ENCODE data around the gene COL11A1. TPM values are rescaled to one million over a fixed set of nuclear protein-coding genes. Genes with fewer than 3 reads are reported as not detected.
A peak's percentile ranks its signal among the peaks of the same experiment; 100 is the strongest.

The COL11A1 gene
- total and polyA plus RNA-seq, 2 donors (not counting 3 experiments of a cell fraction or from before 2014, with no cell fraction given): not detected

DNA sequence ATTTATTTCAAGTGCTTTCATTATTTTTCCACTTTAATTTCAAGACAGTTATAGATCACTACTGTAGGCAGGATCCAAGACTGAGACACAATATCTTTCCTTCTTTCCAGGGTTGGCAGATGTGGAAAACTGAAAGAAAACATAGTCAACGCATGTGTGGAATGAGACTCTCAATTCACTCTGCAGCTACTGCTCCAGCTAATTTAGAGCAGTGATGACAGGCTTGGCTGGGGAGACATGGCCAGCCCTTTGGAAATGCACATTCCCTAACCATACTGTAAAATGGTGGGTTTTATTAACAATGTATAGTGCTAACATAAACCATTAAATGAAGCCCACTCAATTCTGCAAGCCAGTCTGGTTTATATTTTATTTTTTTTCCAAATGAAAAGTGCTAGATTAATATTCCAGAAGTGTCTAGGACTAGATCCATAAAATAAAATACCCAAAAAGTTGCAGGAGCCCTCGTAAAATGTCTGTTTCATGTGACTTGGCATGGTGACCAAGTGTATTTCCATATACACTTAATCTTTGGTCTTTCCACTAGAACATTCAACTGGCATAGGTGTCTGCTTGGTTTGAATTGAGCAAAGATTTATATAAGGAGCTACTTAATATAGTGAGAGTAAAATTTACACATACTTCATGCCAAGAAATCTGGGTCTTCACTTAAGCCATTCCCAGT lies 32.9 kb downstream of the COL11A1 start:
- Histone ChIP-seq H3K27ac (ENCODE audit: insufficient read depth, low read depth, low read length) (no peak overlapping the region), H3K4me3 (replicated peaks in 1 of 3; ENCODE audit: insufficient read depth in 1 of 3, low read depth in 1 of 3, low read length in 3 of 3) (no peak overlapping the region), H3K4me2 (ENCODE audit: insufficient read depth, low read length) (no peak overlapping the region), H3K9ac (replicated peaks; ENCODE audit: extremely low read depth, insufficient read depth, low read length) (no peak overlapping the region), H3K36me3 (ENCODE audit: control insufficient read depth in 2 of 2, extremely low read depth in 1 of 2, insufficient read depth in 2 of 2, low read length in 2 of 2) (no peaks in the 10 kb centered on the region), H4K20me1 (replicated peaks; ENCODE audit: control insufficient read depth, extremely low read depth, insufficient read depth, low read length) (no peaks in the 10 kb centered on the region), H3K9me3 (replicated peaks; ENCODE audit: control insufficient read depth, insufficient read depth, low read length) (no peaks in the 10 kb centered on the region), H3K27me3 (ENCODE audit: control insufficient read depth in 2 of 2, insufficient read depth in 2 of 2, low read length in 2 of 2) (no peaks in the 10 kb centered on the region), H2AFZ (ENCODE audit: low read depth, low read length) (no peak overlapping the region), H3K4me1 (ENCODE audit: control insufficient read depth, extremely low read depth, insufficient read depth, low read length) (no peaks in the 10 kb centered on the region), H3K79me2 (ENCODE audit: control insufficient read depth, insufficient read depth, low read length) (no peaks in the 10 kb centered on the region), H3K9me1 (replicated peaks; ENCODE audit: control insufficient read depth, extremely low read depth, insufficient read depth, low read length) (no peaks in the 10 kb centered on the region)
- intact Hi-C loops (cut with micrococcal nuclease) (no loop called here), dilution Hi-C loops (cut with MboI; ENCODE audit: extremely low pct_ligation_motif_present, low sequenced_read_pairs) (no loop called here)
- POLR2A ChIA-PET: no interaction called here
- TF ChIP-seq FOS (IDR thresholded peaks at IDR 0.05; ENCODE audit: borderline replicate concordance, insufficient read depth, low read length) (no peak), JUN (IDR thresholded peaks at IDR 0.05; ENCODE audit: borderline replicate concordance, insufficient read depth, insufficient read length, low read depth) (no peak), MYC (IDR thresholded peaks at IDR 0.05; ENCODE audit: low read depth, low read length) (no peak)
- no TSS peak for BruUV-seq (replicated peaks)
- CTCF ChIA-PET: interaction anchor here (0.6 to 1.9 kb wide), 2 partner anchors 31 to 65 kb away, joined by 4 to 7 read pairs; no protein-coding TSS in a partner anchor
- no peak for DNase-seq (ENCODE audit: low read depth, low spot score)
- FAIRE-seq: peak; percentile 4

DNA sequence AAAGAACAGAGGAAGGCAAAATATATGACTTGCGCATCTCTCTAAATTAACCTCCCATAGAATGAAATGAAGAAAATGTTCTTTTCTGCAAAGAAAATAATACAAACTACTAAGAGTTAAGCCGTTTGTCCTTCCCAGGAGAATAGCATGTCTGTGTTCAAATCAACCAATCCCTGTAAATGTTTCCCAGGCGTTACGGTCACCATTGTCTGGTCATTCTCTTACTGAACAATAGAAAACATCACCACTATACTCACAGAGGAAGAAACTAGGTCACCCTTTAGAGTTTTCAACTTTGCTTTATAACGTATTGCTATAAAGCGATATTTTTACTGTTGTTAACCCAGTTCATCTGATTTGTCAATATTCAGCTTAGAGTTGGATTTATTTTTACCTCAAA lies 34.1 kb downstream of the COL11A1 start:
- Histone ChIP-seq H2AFZ (ENCODE audit: low read depth, low read length) (no peak overlapping the region), H3K27ac (ENCODE audit: insufficient read depth, low read depth, low read length) (no peak overlapping the region), H3K9me3 (replicated peaks; ENCODE audit: control insufficient read depth, insufficient read depth, low read length) (no peaks in the 10 kb centered on the region), H3K27me3 (ENCODE audit: control insufficient read depth in 2 of 2, insufficient read depth in 2 of 2, low read length in 2 of 2) (no peaks in the 10 kb centered on the region), H3K9ac (replicated peaks; ENCODE audit: extremely low read depth, insufficient read depth, low read length) (no peak overlapping the region), H3K9me1 (replicated peaks; ENCODE audit: control insufficient read depth, extremely low read depth, insufficient read depth, low read length) (no peaks in the 10 kb centered on the region), H3K4me3 (replicated peaks in 1 of 3; ENCODE audit: insufficient read depth in 1 of 3, low read depth in 1 of 3, low read length in 3 of 3) (no peak overlapping the region), H3K36me3 (ENCODE audit: control insufficient read depth in 2 of 2, extremely low read depth in 1 of 2, insufficient read depth in 2 of 2, low read length in 2 of 2) (no peaks in the 10 kb centered on the region), H4K20me1 (replicated peaks; ENCODE audit: control insufficient read depth, extremely low read depth, insufficient read depth, low read length) (no peaks in the 10 kb centered on the region), H3K79me2 (ENCODE audit: control insufficient read depth, insufficient read depth, low read length) (no peaks in the 10 kb centered on the region), H3K4me2 (ENCODE audit: insufficient read depth, low read length) (no peak overlapping the region), H3K4me1 (ENCODE audit: control insufficient read depth, extremely low read depth, insufficient read depth, low read length) (no peaks in the 10 kb centered on the region)
- intact Hi-C loops (cut with micrococcal nuclease): no loop called here
- TF ChIP-seq JUN (IDR thresholded peaks at IDR 0.05; ENCODE audit: borderline replicate concordance, insufficient read depth, insufficient read length, low read depth) (no peak), GATA2 (IDR thresholded peaks at IDR 0.05; ENCODE audit: insufficient read depth, insufficient read length, low read depth, low read length) (no peak), CTCF (IDR thresholded peaks at IDR 0.05; ENCODE audit: extremely low read depth in 1 of 2, insufficient read depth in 1 of 2, low read depth in 1 of 2, low read length in 2 of 2) (no peak), EZH2 (IDR thresholded peaks at IDR 0.05; ENCODE audit: borderline replicate concordance, low read depth, low read length, severe bottlenecking) (no peak), POLR2A (IDR thresholded peaks at IDR 0.05; ENCODE audit: low read depth, low read length) (no peak), MYC (IDR thresholded peaks at IDR 0.05; ENCODE audit: low read depth, low read length) (no peak), POLR2AphosphoS5 (IDR thresholded peaks at IDR 0.05; ENCODE audit: insufficient read depth, low read depth, low read length) (no peak), FOS (IDR thresholded peaks at IDR 0.05; ENCODE audit: borderline replicate concordance, insufficient read depth, low read length) (no peak), MAX (IDR thresholded peaks at IDR 0.05; ENCODE audit: insufficient read depth, insufficient read length) (no peak)
- CTCF ChIA-PET: no interaction called here
- FAIRE-seq (no peak), DNase-seq (ENCODE audit: low read depth, low spot score) (no peak)
- dilution Hi-C loops (cut with MboI; ENCODE audit: extremely low pct_ligation_motif_present, low sequenced_read_pairs): no loop called here
- POLR2A ChIA-PET: no interaction called here
- no TSS peak for BruUV-seq (replicated peaks)
